Activated CD8-positive, alpha-beta T cell treated with anti-CD3 and anti-CD28 coated beads, Interleukin-2, amount 10 ng/mL, durations not matched to agents 7 days and 5 days (primary cell): ENCODE results near the gene PLK1. TPM values are rescaled to one million over a fixed set of nuclear protein-coding genes. Genes with fewer than 3 reads are reported as not detected.

Experiments used
- total RNA-seq, 2 experiments: library from RNA; stranded (reverse); gene quantifications; one replicate each; pipeline ENCODE4 v1.2.3, GENCODE V29; 2021

PLK1 gene
- total RNA-seq, 2 experiments from 2014 or later, result 138 to 139 TPM

Other genes starting within 250 kb of the PLK1 start
- gene COG7, start 225.7 kb upstream of the PLK1 start, total RNA-seq, result 10 to 100 TPM; 20.0 to 21.5 TPM
- gene GGA2, start 168.4 kb upstream of the PLK1 start, total RNA-seq, result 100 to 1,000 TPM; 111 to 118 TPM
- 10 to 100 TPM; 16.3 to 16.4 TPM for gene EARS2, start 121.5 kb upstream of the PLK1 start, total RNA-seq
- gene UBFD1, start 121.2 kb upstream of the PLK1 start, total RNA-seq, result 10 to 100 TPM; 40.2 to 46.3 TPM
- 100 to 1,000 TPM; 100 to 105 TPM for gene NDUFAB1, start 82.6 kb upstream of the PLK1 start, total RNA-seq
- gene PALB2, start 37.6 kb upstream of the PLK1 start, total RNA-seq, result 10 to 100 TPM; 22.7 to 26.1 TPM
- gene DCTN5, start 37.4 kb upstream of the PLK1 start, total RNA-seq, result 10 to 100 TPM; 71.9 to 72.6 TPM
- gene ERN2, start 34.3 kb downstream of the PLK1 start, total RNA-seq, result not detected
- gene CHP2, start 76.1 kb downstream of the PLK1 start, total RNA-seq, result not detected
- gene PRKCB, start 157.1 kb downstream of the PLK1 start, total RNA-seq, result 100 to 1,000 TPM; 101 to 105 TPM